Thyroid gland (tissue), 4 donors: ENCODE measurements around the gene ASTL.

Source experiments
- POLR2A ChIP-seq, 2 donors: fragments of 450-650 bp; IDR thresholded peaks; one replicate each; pipeline ENCODE4 v1.6.1; 2017; ENCODE audit warnings: antibody characterized with exemption in 2 of 2, mild to moderate bottlenecking in 2 of 2, moderate library complexity in 1 of 2
- TF ChIP-seq, protein P1 (sequence below), 6 experiments: fragments of 200-600 bp in 3 of 6; fragments of 450-650 bp in 3 of 6; sonication (generic) in 3 of 6; IDR thresholded peaks; one replicate each; pipeline ENCODE4 v1.5.1; 2016 to 2019; ENCODE audit warnings: antibody characterized with exemption in 6 of 6, mild to moderate bottlenecking in 2 of 6, inconsistent platforms in 1 of 6, moderate library complexity in 1 of 6

DNA sequence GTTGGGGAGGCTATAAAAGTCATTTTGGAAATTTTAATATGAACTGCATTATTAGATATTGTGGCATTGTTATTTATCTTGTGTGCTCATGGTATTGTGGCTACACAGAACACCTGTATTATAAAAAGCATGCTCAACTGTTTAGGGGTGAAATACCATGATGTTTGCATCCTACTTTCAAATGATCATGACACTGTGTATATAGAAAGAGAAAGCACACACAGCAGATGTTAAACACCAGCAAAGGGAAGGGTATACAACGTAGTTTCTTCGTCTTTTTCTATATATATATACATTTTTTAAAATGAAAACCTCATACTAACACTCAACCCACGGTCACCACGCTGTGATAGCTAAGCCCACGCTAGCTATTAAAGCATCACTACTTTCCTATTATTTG lies 43.2 kb upstream of the ASTL start:
- TF ChIP-seq, protein P1, sequence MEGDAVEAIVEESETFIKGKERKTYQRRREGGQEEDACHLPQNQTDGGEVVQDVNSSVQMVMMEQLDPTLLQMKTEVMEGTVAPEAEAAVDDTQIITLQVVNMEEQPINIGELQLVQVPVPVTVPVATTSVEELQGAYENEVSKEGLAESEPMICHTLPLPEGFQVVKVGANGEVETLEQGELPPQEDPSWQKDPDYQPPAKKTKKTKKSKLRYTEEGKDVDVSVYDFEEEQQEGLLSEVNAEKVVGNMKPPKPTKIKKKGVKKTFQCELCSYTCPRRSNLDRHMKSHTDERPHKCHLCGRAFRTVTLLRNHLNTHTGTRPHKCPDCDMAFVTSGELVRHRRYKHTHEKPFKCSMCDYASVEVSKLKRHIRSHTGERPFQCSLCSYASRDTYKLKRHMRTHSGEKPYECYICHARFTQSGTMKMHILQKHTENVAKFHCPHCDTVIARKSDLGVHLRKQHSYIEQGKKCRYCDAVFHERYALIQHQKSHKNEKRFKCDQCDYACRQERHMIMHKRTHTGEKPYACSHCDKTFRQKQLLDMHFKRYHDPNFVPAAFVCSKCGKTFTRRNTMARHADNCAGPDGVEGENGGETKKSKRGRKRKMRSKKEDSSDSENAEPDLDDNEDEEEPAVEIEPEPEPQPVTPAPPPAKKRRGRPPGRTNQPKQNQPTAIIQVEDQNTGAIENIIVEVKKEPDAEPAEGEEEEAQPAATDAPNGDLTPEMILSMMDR (IDR thresholded peaks at IDR 0.05), result no peak
- TF ChIP-seq POLR2A (IDR thresholded peaks at IDR 0.05), result no peak
